Panc1 (cell line): ENCODE data around the gene SLC27A2.

ENCODE experiments used
- CTCF ChIP-seq: fragments of 450-650 bp; IDR thresholded peaks from 2 replicates; pipeline ENCODE4 v1.5.1; 2017; ENCODE audit warnings: mild to moderate bottlenecking
- POLR2AphosphoS5 ChIP-seq: IDR thresholded peaks from 2 replicates; pipeline ENCODE4 v1.6.1; 2012; ENCODE audit warnings: mild to moderate bottlenecking, low read depth, low read length, moderate library complexity
- REST ChIP-seq, 2 experiments: IDR thresholded peaks; 2 replicates each; pipeline ENCODE4 v1.6.1; 2011 to 2012; ENCODE audit warnings: low read depth in 2 of 2, control low read depth in 1 of 2, low read length in 1 of 2, mild to moderate bottlenecking in 1 of 2, moderate library complexity in 1 of 2; ENCODE audit not compliant: insufficient read depth in 1 of 2
- SIN3A ChIP-seq: IDR thresholded peaks from 2 replicates; pipeline ENCODE4 v1.6.1; 2012; ENCODE audit warnings: low read depth, mild to moderate bottlenecking, low read length, moderate library complexity, borderline replicate concordance; ENCODE audit not compliant: insufficient read depth
- TCF7L2 ChIP-seq: IDR thresholded peaks from 2 replicates; pipeline ENCODE4 v1.6.1; 2011; ENCODE audit warnings: mild to moderate bottlenecking, low read depth, low read length, inconsistent platforms

GRCh38 chr15:50151476-50151875 lies 30.5 kb upstream of the SLC27A2 start:
- TF ChIP-seq CTCF, result 0 out of 2 replicates have a peak, but pooled peaks have one; percentile 5
- no peak for TF ChIP-seq POLR2AphosphoS5
- TF ChIP-seq SIN3A, result no peak
- no peak for TF ChIP-seq REST (IDR thresholded peaks at IDR 0.05; ENCODE audit: insufficient read depth in 1 of 2, low read depth in 2 of 2, low read length in 1 of 2)
- TF ChIP-seq TCF7L2, result no peak
